ENCODE measurements around the gene PRDM7. TPM values are rescaled to one million over a fixed set of nuclear protein-coding genes. Genes with fewer than 3 reads are reported as not detected.

PRDM7 gene
- total RNA-seq, 1 donor from 2014 or later, result not detected

DNA sequence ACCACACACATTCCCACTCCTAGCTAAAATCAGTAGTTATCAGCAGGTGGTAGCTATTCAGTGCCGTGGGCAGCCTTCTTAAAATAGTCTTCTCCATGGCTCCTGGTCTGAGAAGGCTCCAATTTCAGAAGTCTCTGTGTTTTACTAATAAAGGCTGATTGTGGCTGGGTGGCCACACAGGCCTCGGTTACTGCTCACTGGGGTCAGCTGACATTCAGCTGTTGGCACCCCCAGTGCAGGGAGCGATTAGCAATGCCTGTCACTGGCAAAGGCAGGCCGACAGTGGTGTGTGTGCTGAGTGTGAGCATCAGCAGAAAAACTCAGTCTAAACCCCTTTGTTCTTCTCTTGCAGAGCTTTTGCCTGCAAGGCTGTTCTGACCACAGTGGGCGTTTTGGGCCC, 41.2 kb downstream of the PRDM7 start:
- Histone ChIP-seq H3K4me1 (no peaks in the 10 kb centered on the region), H3K4me3 (no peak overlapping the region), H3K27me3 (no peaks in the 10 kb centered on the region), H3K9me3 (no peaks in the 10 kb centered on the region), H3K27ac (no peak overlapping the region), H3K36me3 (peaks cover 45% of the 10 kb centered on the region)
- no peak for ATAC-seq
- intact Hi-C loops (cut with DNase I), result no loop called here
- no peak for DNase-seq
- TF ChIP-seq, protein P1, sequence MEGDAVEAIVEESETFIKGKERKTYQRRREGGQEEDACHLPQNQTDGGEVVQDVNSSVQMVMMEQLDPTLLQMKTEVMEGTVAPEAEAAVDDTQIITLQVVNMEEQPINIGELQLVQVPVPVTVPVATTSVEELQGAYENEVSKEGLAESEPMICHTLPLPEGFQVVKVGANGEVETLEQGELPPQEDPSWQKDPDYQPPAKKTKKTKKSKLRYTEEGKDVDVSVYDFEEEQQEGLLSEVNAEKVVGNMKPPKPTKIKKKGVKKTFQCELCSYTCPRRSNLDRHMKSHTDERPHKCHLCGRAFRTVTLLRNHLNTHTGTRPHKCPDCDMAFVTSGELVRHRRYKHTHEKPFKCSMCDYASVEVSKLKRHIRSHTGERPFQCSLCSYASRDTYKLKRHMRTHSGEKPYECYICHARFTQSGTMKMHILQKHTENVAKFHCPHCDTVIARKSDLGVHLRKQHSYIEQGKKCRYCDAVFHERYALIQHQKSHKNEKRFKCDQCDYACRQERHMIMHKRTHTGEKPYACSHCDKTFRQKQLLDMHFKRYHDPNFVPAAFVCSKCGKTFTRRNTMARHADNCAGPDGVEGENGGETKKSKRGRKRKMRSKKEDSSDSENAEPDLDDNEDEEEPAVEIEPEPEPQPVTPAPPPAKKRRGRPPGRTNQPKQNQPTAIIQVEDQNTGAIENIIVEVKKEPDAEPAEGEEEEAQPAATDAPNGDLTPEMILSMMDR (IDR thresholded peaks at IDR 0.05), result no peak

GRCh38 chr16:90034504-90034903, 42.6 kb downstream of the PRDM7 start:
- H3K27me3 ChIP-seq, result no peaks in the 10 kb centered on the region
- H3K36me3 ChIP-seq, result peaks cover 33% of the 10 kb centered on the region
- H3K4me1 ChIP-seq, result no peaks in the 10 kb centered on the region
- H3K4me3 ChIP-seq, result no peak overlapping the region
- H3K9me3 ChIP-seq, result no peaks in the 10 kb centered on the region
- intact Hi-C loops (cut with DNase I), result no loop called here
- DNase-seq (no peak), ATAC-seq (no peak)
- no peak overlapping the region for H3K27ac ChIP-seq
- TF ChIP-seq, protein P1 (IDR thresholded peaks at IDR 0.05), result no peak

DNA sequence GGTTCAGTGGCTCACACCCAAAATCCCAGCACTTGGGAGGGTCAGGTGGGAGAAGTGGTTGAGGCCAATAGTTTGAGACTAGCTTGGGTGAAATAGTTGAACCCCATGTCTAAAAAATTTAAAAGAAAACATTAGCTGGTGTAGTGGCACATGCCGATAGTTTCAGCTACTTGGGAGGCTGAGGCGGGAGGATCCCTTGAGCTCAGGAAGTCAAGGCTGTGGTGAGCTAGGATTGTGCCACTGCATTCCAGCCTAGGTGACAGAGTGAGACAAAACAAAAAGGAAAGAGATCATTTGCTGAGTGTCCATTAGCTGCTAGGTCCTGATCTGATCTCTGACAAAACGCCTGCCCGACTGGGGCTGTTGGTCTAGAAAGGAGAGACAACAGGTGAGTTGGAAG, 43.7 kb downstream of the PRDM7 start:
- no peaks in the 10 kb centered on the region for H3K4me1 ChIP-seq
- TF ChIP-seq, protein P1 (IDR thresholded peaks at IDR 0.05), result no peak
- no peak overlapping the region for H3K4me3 ChIP-seq
- intact Hi-C loops (cut with DNase I), result no loop called here
- peaks cover 26% of the 10 kb centered on the region for H3K36me3 ChIP-seq
- no peaks in the 10 kb centered on the region for H3K9me3 ChIP-seq
- ATAC-seq, result no peak
- H3K27me3 ChIP-seq, result no peaks in the 10 kb centered on the region
- no peak overlapping the region for H3K27ac ChIP-seq
- DNase-seq, result no peak

GRCh38 chr16:90032674-90033331, 44.3 kb downstream of the PRDM7 start:
- no peak for DNase-seq

DNA sequence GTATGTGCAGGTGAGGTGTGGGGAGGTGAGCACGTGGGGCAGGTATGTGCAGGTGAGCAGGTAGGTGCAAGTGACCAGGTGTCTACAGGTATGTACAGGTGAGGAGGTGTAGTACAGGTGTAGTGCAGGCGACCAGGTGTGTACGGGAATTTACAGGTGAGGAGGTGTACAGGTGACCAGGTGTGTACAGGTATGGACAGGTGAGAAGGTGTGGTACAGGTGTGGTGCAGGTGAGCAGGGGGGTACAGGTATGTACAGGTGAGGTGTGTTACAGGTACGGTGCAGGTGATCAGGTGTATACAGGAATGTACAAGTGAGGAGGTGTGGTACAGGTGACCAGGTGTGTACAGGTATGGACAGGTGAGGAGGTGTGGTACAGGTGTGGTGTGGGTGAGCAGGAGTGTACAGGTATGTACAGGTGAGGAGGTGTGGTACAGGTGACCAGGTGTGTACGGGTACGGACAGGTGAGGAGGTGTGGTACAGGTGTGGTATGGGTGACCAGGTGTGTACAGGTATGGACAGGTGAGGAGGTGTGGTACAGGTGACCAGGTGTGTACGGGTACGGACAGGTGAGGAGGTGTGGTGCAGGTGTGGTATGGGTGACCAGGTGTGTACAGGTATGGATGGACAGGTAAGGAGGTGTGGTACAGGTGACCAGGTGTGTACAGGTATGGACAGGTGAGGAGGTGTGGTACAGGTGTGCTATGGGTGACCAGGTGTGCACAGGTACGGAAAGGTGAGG, 45.0 kb downstream of the PRDM7 start:
- Histone ChIP-seq H3K4me3 (no peak overlapping the region), H3K9me3 (no peaks in the 10 kb centered on the region), H3K4me1 (no peaks in the 10 kb centered on the region), H3K27ac (no peak overlapping the region), H3K27me3 (no peaks in the 10 kb centered on the region), H3K36me3 (peaks cover 13% of the 10 kb centered on the region)
- no peak for DNase-seq
- intact Hi-C loops (cut with DNase I), result no loop called here
- TF ChIP-seq, protein P1 (IDR thresholded peaks at IDR 0.05), result no peak
- peak; percentile 54 for ATAC-seq

More at GRCh38 chr16:90032674-90033331, 44.3 kb downstream of the PRDM7 start:
- no peaks in the 10 kb centered on the region for H3K9me3 ChIP-seq
- peaks cover 20% of the 10 kb centered on the region for H3K36me3 ChIP-seq
- H3K4me1 ChIP-seq, result no peaks in the 10 kb centered on the region
- H3K27ac ChIP-seq, result no peak overlapping the region
- peak; percentile 5 for ATAC-seq
- H3K4me3 ChIP-seq, result no peak overlapping the region
- TF ChIP-seq, protein P1 (IDR thresholded peaks at IDR 0.05), result no peak
- intact Hi-C loops (cut with DNase I), result no loop called here
- no peaks in the 10 kb centered on the region for H3K27me3 ChIP-seq
